IPS-18c (cell line): ENCODE data around the gene TAS1R1.

Source experiments
- H3K4me3 ChIP-seq: 2 replicates; pipeline ENCODE4 v1.7.0; 2013; ENCODE audit warnings: low read depth, mild to moderate bottlenecking, low read length, moderate library complexity; ENCODE audit not compliant: insufficient read depth
- H3K9me3 ChIP-seq: one replicate; pipeline ENCODE4 v1.6.1; 2013; ENCODE audit warnings: mild to moderate bottlenecking, low read length, moderate library complexity; ENCODE audit not compliant: control insufficient read depth, insufficient read depth

TAS1R1 gene

GRCh38 chr1:6613361-6614018 lies 58.4 kb downstream of the TAS1R1 start, which contains the start of gene PHF13:
Gene PHF13, plus strand, starts transcription at chr1:6613731. Its CDS starts 336 bp downstream, at chr1:6614067.
- Histone ChIP-seq H3K4me3 (peak within 1 kb of the TSS; percentile 86), H3K9me3 (no peaks in the 10 kb centered on the region)

DNA sequence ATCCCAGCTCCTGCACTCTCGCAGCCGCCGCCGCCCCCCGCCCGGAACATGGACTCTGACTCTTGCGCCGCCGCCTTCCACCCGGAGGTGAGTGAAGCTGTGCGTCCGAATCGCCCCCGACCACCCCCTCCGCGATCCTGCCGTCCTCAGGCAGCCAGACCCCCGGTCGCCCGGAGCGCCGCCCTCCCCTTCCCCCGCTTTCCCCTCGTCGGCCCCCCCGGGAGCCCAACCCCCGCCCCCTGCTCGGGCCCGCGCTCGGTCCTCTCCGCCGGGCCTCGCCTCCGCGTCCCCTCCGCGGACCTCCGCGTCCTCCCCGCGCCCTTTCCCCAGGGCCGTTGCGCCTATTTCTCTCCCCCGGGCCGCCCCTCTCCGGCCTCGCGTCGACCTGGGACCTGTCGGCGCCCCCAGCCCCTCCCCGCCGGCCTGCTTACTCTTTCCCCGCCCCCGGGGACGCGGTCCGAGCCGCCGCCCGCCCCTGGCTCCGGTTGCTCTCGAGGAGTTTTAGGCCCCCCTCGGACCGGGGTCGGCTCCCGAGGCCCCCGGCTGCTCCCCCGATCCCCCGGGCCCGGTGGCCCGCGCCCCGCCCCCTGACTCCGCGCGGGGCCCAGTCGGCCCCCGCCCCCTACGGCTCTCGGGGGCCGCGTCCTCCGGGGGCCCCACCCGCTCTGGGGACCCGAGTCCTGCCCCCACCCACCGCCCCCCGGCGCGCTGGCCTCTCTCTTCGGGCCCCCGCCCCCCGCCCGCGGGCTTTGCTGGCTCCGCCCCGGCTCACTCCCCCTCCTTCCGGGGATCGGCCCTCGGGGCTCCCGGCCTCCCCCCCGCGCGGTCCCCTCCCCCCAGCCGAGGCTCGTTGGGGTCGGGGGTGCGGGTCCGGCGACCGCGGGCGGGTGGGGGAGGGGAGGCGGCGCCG lies 59.2 kb downstream of the TAS1R1 start:
- peak overlapping the region; percentile 86 for H3K4me3 ChIP-seq
- no peaks in the 10 kb centered on the region for H3K9me3 ChIP-seq

DNA sequence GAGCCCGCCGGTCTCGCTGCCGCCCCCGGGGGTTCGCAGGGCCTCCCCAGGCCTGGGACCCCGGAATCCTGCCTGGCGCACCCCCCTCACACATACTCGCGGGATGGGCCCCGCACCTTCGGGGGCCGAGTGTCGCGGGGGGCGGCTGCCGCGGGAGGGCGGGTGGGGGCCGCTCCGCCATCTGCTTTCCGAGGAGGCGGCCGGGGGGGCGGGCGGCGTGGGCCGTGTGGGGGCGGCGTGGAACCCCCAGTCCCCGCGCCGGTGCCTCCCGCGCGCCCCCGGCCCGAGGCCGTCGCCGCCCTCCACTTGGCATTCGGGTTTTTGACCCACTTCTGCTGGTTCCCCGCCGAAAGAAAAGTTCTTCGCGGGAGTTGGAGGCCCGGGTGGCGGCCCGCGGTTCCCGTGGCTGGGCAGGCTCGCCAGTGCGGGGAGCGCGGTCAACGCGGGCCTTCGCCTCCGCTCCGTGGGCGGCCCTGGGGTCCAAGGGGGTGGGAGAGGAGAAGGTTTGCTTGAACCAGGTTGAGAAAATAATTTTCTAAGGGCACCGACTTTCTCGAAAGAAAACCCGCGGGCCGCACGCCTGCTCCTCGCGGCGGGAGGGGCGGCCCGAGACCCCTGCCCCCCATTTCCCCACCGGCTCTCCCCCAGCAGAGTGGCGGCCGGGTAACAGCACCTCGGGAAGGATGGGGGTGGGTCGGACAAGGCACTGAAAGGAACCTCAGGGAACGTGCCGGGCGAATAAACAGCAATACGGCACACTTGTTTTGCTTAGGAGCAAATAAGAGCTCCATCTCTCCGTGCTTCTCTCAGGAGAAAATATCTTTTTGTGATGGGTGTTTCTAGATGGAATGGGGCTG lies 60.0 kb downstream of the TAS1R1 start:
- Histone ChIP-seq H3K9me3 (no peaks in the 10 kb centered on the region), H3K4me3 (peak overlapping the region; percentile 58)

DNA sequence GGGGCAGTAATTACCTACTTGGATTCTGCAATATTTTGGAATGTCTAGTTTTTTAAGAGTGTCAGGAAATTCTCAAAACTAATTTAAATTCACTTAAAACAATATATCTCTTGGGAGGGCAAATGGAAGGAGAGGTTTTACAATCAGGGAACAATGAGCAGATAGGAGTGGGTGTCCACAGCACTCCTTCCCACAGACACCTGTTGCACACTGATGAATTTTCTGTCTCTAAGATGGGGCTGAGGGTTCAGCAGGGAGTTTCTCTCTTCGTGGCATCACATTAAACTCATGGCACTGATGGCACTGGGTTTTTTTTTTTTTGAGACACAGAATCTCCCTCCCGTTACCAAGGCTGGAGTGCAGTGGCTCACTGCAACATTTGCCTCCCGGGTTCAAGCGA lies 63.9 kb downstream of the TAS1R1 start:
- Histone ChIP-seq H3K9me3 (no peaks in the 10 kb centered on the region), H3K4me3 (no peak overlapping the region)

DNA sequence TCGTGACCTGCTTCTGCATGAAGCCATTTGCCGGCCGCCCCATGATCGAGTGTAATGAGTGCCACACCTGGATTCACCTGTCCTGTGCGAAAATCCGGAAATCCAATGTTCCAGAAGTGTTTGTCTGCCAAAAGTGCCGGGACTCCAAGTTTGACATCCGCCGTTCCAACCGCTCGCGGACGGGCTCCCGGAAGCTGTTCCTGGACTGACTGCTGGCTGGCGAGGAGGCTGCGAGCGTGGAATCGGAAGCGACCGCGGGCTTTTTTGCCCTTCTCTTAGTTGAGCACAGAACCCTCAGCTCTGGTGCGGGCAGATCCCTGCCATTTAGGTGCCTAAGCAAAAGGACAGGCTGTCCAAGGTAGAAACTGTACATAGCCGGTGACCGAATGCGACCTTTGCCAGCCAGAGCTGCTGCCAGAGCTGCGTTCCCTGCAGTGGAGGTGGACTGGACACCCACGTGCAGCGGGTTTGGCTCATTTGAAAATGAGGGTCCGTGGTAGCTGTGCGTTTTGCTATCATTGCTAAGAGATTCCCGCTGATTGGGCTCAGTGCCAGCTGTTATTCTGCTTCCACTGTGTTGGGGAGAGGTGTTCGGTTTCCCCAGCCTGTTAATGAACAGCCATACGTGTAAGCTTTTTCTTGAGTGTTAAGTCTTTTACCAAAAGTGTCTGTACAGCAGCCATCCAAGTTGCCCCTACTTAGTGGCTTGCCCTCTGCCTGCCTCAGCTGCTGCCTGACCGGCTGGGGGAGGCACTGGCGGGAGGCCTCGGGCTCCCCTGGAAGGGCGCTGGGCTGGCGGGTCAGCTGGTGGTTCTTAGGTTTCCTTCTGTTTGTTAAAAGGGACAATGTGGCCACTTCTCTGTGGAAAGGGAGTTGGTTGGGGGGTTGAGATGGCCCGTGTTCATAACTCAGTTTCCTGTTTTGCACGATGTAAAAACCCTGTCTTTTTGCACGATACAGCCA lies 66.6 kb downstream of the TAS1R1 start:
- no peaks in the 10 kb centered on the region for H3K9me3 ChIP-seq

GRCh38 chr1:6622396-6623152 lies 67.5 kb downstream of the TAS1R1 start:
- Histone ChIP-seq H3K9me3 (no peaks in the 10 kb centered on the region), H3K4me3 (no peak overlapping the region)

More for the DNA sequence above, 66.6 kb downstream of the TAS1R1 start:
- H3K4me3 ChIP-seq = no peak overlapping the region

DNA sequence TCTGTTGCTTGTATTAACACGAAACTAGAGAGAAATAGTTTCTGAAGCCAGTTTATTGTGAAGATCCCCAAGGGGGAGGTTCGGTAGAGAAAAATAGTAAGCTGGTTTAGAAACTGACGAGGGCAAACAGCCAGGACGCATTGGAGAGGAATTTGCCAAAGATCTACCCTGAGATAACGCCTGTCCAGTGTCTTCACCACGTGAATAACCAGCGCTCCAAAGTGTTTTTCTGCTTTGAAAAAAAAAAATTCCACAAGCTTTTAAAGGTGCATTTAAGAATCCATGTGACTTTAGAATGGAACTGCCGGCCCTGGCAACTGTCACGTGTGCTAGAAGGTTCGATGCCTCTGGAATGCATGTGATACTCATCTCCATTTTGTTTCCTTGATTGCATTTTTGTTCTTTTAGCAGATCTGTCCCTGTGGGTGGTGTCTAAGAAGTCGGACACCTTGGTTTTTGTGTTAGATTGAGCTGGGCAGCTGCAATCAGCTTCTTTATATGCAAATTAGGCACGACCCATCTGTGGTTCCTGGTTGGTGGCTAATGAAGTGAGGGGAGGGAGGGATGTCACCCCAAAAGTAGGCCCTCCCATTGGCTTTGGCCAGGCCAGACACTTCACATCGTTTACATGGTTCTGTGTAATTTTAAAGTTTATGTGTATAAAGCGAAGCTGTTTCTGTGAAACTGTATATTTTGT lies 68.3 kb downstream of the TAS1R1 start:
- H3K4me3 ChIP-seq = no peak overlapping the region
- no peaks in the 10 kb centered on the region for H3K9me3 ChIP-seq

DNA sequence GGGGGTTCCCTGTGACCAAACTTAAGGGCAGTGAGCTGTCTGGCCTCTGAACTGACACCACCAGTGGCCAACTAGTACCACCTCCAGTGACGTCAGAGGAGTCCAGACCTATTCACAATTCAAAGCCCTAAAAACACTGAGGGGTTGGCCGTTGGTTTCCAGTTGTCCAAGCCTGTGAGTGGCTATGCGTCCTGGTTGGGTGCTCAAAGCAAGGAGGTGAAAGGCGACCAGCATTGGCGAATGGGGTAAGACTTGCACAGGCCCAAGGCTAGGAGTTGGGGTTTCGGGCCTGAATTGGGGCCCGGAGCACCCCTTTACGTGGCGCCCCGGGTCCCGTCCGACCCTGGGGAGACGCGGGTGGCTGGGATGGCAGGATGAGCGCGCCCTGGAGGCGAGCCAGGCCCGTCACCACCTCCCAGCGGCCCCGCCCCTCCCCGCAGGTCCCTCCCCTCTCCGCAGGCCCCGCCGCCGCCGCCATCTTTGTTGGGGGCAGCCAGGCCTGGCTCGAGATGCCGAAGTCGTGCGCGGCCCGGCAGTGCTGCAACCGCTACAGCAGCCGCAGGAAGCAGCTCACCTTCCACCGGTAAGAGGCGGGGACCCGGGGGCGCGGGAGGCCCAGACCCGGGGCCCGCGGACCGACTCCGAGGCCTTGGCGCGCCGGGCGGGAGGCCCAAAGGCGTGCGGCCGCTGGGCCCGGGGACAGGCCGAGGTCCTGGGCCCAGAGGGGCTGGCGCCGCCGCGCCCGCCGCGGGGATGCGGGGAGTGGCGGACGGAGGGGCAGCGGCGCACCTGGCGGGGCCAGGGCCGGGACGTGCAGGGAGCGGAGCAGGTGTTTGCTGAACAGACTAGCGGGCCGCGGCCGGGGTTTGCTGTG lies 69.8 kb downstream of the TAS1R1 start, which contains the start of gene THAP3:
Gene THAP3 (plus strand): TSS at position 159 of the 874 bp plus-strand sequence. CDS start 351 bp downstream, at position 510.
- H3K9me3 ChIP-seq = no peaks in the 10 kb centered on the region
- H3K4me3 ChIP-seq = peak within 1 kb of the TSS; percentile 82

- Histone ChIP-seq H3K4me3 (peak overlapping the region; percentile 82), H3K9me3 (no peaks in the 10 kb centered on the region)
These were observed 70.6 kb downstream of the TAS1R1 start for GRCh38 chr1:6625584-6626149.

- Histone ChIP-seq H3K4me3 (peak overlapping the region; percentile 1; the same call in 1 of the 2 replicates), H3K9me3 (no peaks in the 10 kb centered on the region)
These were observed 71.9 kb downstream of the TAS1R1 start for GRCh38 chr1:6627031-6627430.

GRCh38 chr1:6627841-6628545 lies 72.9 kb downstream of the TAS1R1 start:
- no peaks in the 10 kb centered on the region for H3K9me3 ChIP-seq
- no peak overlapping the region for H3K4me3 ChIP-seq

DNA sequence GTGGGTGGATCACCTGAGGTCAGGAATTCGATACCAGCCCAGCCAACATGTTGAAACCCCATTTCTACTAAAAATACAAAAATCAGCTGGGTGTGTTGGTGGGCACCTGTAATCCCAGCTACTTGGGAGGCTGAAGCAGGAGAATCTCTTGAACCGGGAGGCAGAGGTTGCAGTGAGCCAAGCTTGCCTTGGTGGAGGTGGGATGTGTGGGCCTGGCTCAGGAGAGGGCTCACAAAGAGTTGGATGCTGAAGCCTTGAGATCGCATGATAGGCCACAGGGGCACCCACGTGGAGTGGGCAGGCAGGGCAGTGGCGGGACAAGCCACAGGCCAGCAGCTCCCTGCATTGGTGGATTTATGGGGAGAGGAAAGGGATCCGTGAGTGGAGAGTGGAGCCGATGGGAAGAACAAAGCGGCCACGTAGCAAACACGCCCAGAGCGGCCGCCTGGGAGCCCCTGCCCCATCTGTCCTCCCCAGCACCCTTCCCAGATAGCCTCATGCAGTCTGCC lies 73.9 kb downstream of the TAS1R1 start:
- Histone ChIP-seq H3K9me3 (no peaks in the 10 kb centered on the region), H3K4me3 (no peak overlapping the region)
